Left lung (tissue), 10 donors: ENCODE data around the gene MYH9. TPM values are rescaled to one million over a fixed set of nuclear protein-coding genes. Genes with fewer than 3 reads are reported as not detected.

ENCODE experiments used
- ATAC-seq: fragments of 200-7000 bp; cut with Tn5 transposase; one replicate; pipeline ENCODE4 v1.9.1; 2020; ENCODE audit warnings: moderate library complexity
- DNase-seq, 4 donors: peaks; one replicate each; pipeline ENCODE4 v3.0.0-alpha.2; 2013 to 2020
- H3K27ac ChIP-seq, 2 donors: fragments of 200-600 bp; sonication (generic) in 1 of 2; one replicate each; pipeline versions ENCODE4 v1.5.0 to v1.8.0; 2020 to 2021
- H3K27me3 ChIP-seq, 2 donors: fragments of 200-600 bp; sonication (generic) in 1 of 2; one replicate each; pipeline versions ENCODE4 v1.5.0 to v1.8.0; 2020 to 2021
- H3K36me3 ChIP-seq, 2 donors: fragments of 200-600 bp; sonication (generic) in 1 of 2; one replicate each; pipeline versions ENCODE4 v1.5.0 to v1.8.0; 2020 to 2021
- H3K4me1 ChIP-seq, 2 donors: fragments of 200-600 bp; one replicate each; pipeline ENCODE4 v1.8.0; 2021
- H3K4me3 ChIP-seq, 2 donors: fragments of 200-600 bp; sonication (generic) in 1 of 2; one replicate each; pipeline versions ENCODE4 v1.5.0 to v1.8.0; 2020 to 2021; ENCODE audit warnings: mild to moderate bottlenecking in 1 of 2
- H3K9me3 ChIP-seq, 2 donors: fragments of 200-600 bp; sonication (generic) in 1 of 2; one replicate each; pipeline versions ENCODE4 v1.5.0 to v1.8.0; 2020 to 2021
- intact Hi-C, 2 donors: fragments of 100-400 bp; cut with DNase I; formaldehyde crosslinking; loops; one replicate each; pipeline versions ENCODE4 v1.11.2 to v1.14.2; 2022
- polyA plus RNA-seq, 6 donors: library from polyadenylated mRNA; unstranded; fragments of 120-200 nt; gene quantifications; one replicate each; pipeline ENCODE4 v1.2.1, GENCODE V29; 2013; ENCODE audit not compliant: insufficient read length in 6 of 6
- total RNA-seq, 2 donors: library from RNA; stranded (reverse); fragmentation: NEBNext Ultra II Directional; extraction: Animal tissue kit (Norgen Biotek cat#: 25700); gene quantifications; one replicate each; pipeline ENCODE4 v1.2.1, GENCODE V29; 2021
- TF ChIP-seq, protein P1 (sequence below), 2 donors: fragments of 200-600 bp; sonication (generic) in 1 of 2; IDR thresholded peaks; one replicate each; pipeline versions ENCODE4 v1.5.0 to v1.8.0; 2021; ENCODE audit warnings: antibody characterized with exemption in 2 of 2
- donor health status: DM: no; HTN: yes; CAD: no.
- donor health status: DM: no; HTN: no; CAD: no.

MYH9 gene
- total and polyA plus RNA-seq, 8 donors: 225 to 761 (median 270) TPM

DNA sequence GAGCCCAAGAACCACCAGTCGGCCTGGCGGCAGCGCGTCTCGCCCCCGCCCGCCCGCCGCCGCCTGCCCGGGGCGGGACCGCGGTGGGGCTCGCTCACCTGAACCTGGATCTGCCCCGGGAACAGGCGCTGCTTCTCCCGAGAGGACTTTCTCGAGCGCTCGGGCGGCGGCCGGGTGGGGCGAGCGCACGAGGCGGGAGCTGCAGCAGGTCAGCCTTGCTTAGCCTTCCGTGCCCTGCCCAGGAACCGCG lies 133 bp downstream of the MYH9 start:
- TF ChIP-seq, protein P1, sequence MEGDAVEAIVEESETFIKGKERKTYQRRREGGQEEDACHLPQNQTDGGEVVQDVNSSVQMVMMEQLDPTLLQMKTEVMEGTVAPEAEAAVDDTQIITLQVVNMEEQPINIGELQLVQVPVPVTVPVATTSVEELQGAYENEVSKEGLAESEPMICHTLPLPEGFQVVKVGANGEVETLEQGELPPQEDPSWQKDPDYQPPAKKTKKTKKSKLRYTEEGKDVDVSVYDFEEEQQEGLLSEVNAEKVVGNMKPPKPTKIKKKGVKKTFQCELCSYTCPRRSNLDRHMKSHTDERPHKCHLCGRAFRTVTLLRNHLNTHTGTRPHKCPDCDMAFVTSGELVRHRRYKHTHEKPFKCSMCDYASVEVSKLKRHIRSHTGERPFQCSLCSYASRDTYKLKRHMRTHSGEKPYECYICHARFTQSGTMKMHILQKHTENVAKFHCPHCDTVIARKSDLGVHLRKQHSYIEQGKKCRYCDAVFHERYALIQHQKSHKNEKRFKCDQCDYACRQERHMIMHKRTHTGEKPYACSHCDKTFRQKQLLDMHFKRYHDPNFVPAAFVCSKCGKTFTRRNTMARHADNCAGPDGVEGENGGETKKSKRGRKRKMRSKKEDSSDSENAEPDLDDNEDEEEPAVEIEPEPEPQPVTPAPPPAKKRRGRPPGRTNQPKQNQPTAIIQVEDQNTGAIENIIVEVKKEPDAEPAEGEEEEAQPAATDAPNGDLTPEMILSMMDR (IDR thresholded peaks at IDR 0.05): no peak
- peaks cover 0 to 15% of the 10 kb centered on the region in 2 donors for H3K36me3 ChIP-seq
- H3K27ac ChIP-seq: peak overlapping the region; percentile 96 to 99
- intact Hi-C loops: loop anchor here in 1 of 2 donors (10.0 kb wide), 1 partner anchor 53 kb away; no protein-coding TSS in a partner anchor
- DNase-seq (no peak), ATAC-seq (no peak)
- H3K4me3 ChIP-seq: peak overlapping the region; percentile 96 to 97
- peaks cover 19 to 65% of the 10 kb centered on the region in 2 donors for H3K4me1 ChIP-seq
- H3K9me3 ChIP-seq: no peaks in the 10 kb centered on the region
- H3K27me3 ChIP-seq: no peaks in the 10 kb centered on the region

DNA sequence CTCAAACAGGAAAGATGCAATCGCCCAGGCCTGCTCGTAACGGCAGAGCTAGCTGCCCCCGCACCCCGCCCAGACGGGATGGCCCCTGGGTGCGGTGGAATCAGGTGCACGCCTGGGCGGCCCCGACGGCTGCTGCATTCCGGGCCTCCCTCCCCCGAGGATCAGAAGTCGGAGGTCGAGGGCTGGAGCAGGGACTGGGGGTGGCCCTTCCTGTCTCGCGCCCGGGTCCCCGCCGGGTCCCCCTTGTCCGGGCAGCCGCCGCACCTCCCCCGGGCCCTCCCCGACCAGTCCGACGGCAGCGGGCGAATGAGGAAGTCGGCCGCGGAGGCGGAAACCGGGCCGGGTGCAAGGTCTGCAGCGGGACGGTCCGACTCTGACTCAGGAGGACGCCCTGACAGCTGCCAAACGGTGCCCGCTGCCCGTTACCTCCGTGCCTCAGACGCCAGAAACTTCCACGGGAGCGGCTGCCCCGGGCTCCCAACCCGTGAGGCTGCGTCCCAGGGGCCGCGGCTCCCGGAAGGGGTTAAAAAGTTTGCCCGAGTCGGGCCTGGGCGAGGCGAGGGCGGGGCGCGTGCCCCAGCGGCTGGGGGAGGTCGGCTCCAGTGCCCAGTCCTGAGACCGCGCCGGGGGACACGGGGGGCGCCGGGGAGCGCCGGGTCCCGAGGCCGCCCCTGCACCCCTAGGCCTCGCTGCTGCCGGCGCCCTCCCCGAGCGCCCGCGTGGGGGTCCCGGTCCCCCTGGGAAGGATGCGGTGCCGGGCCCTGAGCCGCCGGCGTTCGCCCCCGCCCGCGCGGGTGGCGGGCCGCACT lies 663 bp downstream of the MYH9 start:
- Histone ChIP-seq H3K4me3 (peak overlapping the region; percentile 96 to 97), H3K27me3 (no peaks in the 10 kb centered on the region), H3K27ac (peak overlapping the region; percentile 96 to 99), H3K4me1 (peaks cover 22 to 70% of the 10 kb centered on the region in 2 donors), H3K9me3 (no peaks in the 10 kb centered on the region), H3K36me3 (peaks cover 0 to 15% of the 10 kb centered on the region in 2 donors)
- peak in 2 of 4 donors; percentile 85 to 98 for DNase-seq
- peak; percentile 14 for ATAC-seq
- intact Hi-C loops: loop anchor here in 1 of 2 donors (10.0 kb wide), 1 partner anchor 52 kb away; no protein-coding TSS in a partner anchor
- TF ChIP-seq, protein P1 (IDR thresholded peaks at IDR 0.05): no peak

DNA sequence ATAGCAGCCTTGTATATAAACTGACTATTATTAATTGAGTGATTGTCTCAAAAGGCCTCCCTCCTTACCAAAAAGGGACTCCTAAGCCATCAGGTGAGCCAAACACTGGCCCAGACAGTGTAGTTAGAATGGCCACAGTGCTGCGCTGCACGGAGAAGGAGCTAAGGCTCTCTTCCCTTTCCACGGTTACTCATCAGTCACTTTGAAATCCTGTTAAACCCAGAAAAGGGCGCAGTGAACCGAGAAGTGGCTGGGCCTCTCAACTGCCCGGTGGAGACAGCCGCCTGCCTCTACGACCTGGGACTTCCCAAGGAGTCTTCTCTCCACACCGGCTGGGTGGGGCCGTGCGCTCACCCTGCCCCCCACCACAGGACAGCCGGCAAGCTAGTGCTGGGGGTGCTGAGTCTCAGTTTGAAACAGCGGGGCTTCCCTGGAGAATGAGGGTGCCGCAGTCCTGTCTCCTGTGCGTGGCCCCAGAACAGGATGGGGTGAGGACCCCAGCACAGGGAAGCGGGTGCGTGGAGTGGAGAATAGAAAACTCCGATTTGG lies 1.3 kb downstream of the MYH9 start:
- DNase-seq (peak in 2 of 4 donors; percentile 68 to 88), ATAC-seq (peak; percentile 18)
- Histone ChIP-seq H3K4me3 (peak overlapping the region; percentile 96 to 97), H3K27me3 (no peaks in the 10 kb centered on the region), H3K27ac (peak overlapping the region; percentile 96 to 99), H3K36me3 (peaks cover 0 to 18% of the 10 kb centered on the region in 2 donors), H3K4me1 (peaks cover 27 to 76% of the 10 kb centered on the region in 2 donors), H3K9me3 (no peaks in the 10 kb centered on the region)
- intact Hi-C loops: loop anchor here in 1 of 2 donors (10.0 kb wide), 1 partner anchor 52 kb away; no protein-coding TSS in a partner anchor
- TF ChIP-seq, protein P1 (IDR thresholded peaks at IDR 0.05): no peak

DNA sequence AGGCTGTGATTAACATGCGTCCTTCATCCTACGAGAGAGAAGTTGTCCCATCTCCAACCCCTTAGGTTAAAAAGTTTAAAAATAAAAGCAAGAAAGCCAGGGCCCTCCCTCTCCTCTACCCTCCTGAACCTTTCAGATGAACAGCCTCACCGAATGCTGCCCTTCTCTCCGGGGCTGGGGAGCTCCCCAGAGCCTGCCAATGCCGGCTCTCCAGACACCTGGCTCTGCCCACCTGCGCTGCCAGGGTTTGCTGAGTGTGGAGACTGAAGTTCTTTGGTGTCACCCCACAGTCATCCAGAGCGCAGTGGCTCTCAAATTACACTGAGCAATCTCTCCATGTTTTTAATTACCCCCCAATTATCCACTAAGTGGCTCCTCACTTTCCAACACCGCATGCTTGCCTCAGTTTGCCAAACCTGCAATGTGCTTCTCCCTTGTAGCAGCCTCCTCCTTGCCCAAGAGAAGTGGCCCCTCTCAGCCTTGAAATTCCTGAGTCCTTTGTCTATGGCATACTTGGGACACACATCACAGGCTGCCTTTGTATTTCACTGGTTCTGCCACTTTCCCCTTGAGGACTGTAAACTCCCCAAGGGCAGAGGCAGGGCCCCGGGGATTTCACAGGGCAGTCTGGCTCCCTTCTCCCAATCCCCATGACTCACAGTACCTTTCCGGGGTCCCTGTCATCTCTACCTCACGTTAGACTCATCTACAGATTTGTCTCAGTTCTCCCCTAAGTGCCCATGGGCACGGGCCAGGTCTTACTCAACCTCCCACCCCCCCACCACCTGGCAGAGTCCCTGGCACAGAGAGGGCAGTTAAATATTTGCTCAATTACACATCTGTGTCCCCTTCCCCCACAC lies 2.0 kb downstream of the MYH9 start:
- H3K27ac ChIP-seq: peak overlapping the region; percentile 96 to 99
- H3K4me1 ChIP-seq: peaks cover 28 to 76% of the 10 kb centered on the region in 2 donors
- H3K4me3 ChIP-seq: peak overlapping the region; percentile 96 to 97
- intact Hi-C loops: loop anchor here in 1 of 2 donors (10.0 kb wide), 1 partner anchor 51 kb away; no protein-coding TSS in a partner anchor
- peaks cover 0 to 23% of the 10 kb centered on the region in 2 donors for H3K36me3 ChIP-seq
- no peaks in the 10 kb centered on the region for H3K9me3 ChIP-seq
- ATAC-seq: peak; percentile 21
- TF ChIP-seq, protein P1 (IDR thresholded peaks at IDR 0.05): no peak
- peak in 2 of 4 donors; percentile 68 to 80 for DNase-seq
- no peaks in the 10 kb centered on the region for H3K27me3 ChIP-seq
